Breast epithelium (tissue), 3 donors: Measurements from ENCODE around the gene GUCA2B.

Experiments used
- POLR2A ChIP-seq: fragments of 450-650 bp; IDR thresholded peaks from one replicate; pipeline ENCODE4 v1.6.1; 2016; ENCODE audit warnings: antibody characterized with exemption, mild to moderate bottlenecking, moderate library complexity
- POLR2AphosphoS5 ChIP-seq, 3 donors: sonication (generic); formaldehyde crosslinking; IDR thresholded peaks; one replicate each; pipeline ENCODE4 v1.6.1; 2017; ENCODE audit warnings: antibody characterized with exemption in 3 of 3
- TF ChIP-seq, protein P1 (sequence below), 3 donors: fragments of 450-650 bp; IDR thresholded peaks; one replicate each; pipeline ENCODE4 v1.5.1; 2016 to 2017; ENCODE audit warnings: antibody characterized with exemption in 3 of 3, mild to moderate bottlenecking in 3 of 3, moderate library complexity in 3 of 3

DNA sequence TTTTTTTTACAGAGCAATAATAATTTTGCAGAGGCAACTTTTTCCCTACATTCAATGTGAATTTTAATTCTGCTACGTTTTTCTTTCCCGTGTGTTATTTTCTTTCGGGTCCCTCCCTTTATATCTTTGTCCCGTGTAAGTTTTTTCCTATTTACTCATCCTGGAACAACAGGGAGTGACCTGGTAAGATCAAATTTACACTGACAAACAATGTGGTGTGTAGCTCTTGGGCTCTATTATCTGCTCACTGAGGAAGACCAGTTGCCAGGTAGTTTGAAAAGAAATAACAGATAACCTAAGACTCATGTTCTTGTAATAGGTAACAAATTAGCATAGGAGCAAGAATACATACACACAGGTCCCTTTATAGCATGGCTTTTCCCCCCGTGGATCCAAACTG is 45.0 kb downstream of the GUCA2B start:
- TF ChIP-seq, protein P1, sequence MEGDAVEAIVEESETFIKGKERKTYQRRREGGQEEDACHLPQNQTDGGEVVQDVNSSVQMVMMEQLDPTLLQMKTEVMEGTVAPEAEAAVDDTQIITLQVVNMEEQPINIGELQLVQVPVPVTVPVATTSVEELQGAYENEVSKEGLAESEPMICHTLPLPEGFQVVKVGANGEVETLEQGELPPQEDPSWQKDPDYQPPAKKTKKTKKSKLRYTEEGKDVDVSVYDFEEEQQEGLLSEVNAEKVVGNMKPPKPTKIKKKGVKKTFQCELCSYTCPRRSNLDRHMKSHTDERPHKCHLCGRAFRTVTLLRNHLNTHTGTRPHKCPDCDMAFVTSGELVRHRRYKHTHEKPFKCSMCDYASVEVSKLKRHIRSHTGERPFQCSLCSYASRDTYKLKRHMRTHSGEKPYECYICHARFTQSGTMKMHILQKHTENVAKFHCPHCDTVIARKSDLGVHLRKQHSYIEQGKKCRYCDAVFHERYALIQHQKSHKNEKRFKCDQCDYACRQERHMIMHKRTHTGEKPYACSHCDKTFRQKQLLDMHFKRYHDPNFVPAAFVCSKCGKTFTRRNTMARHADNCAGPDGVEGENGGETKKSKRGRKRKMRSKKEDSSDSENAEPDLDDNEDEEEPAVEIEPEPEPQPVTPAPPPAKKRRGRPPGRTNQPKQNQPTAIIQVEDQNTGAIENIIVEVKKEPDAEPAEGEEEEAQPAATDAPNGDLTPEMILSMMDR (IDR thresholded peaks at IDR 0.05): no peak
- TF ChIP-seq POLR2A (no peak), POLR2AphosphoS5 (IDR thresholded peaks at IDR 0.05) (no peak)
